Osteocyte (in vitro differentiated cells): ENCODE data around the gene COL27A1. TPM values are rescaled to one million over a fixed set of nuclear protein-coding genes. Genes with fewer than 3 reads are reported as not detected.

Experiments
- DNase-seq: peaks from one replicate; pipeline ENCODE4 v3.0.0; 2021; ENCODE audit warnings: mixed read lengths; ENCODE audit not compliant: unreplicated experiment; ENCODE audit errors: extremely low spot score
- H3K27ac Mint-ChIP-seq: one replicate; pipeline ENCODE4 v1.8.0; 2021; ENCODE audit warnings: mild to moderate bottlenecking, mixed read lengths; ENCODE audit not compliant: unreplicated experiment
- H3K27me3 Mint-ChIP-seq: one replicate; pipeline ENCODE4 v1.8.0; 2021; ENCODE audit warnings: mixed read lengths; ENCODE audit not compliant: unreplicated experiment
- H3K36me3 Mint-ChIP-seq: one replicate; pipeline ENCODE4 v1.8.0; 2021; ENCODE audit warnings: mixed read lengths; ENCODE audit not compliant: unreplicated experiment
- H3K4me1 Mint-ChIP-seq: one replicate; pipeline ENCODE4 v1.8.0; 2021; ENCODE audit warnings: mixed read lengths; ENCODE audit not compliant: unreplicated experiment
- H3K4me3 Mint-ChIP-seq: one replicate; pipeline ENCODE4 v1.8.0; 2021; ENCODE audit warnings: mild to moderate bottlenecking, moderate library complexity, mixed read lengths; ENCODE audit not compliant: unreplicated experiment
- H3K9me3 Mint-ChIP-seq: one replicate; pipeline ENCODE4 v1.8.0; 2021; ENCODE audit warnings: mixed read lengths; ENCODE audit not compliant: unreplicated experiment
- CTCF ChIP-seq: fragments of 200-600 bp; sonication (generic); IDR thresholded peaks from 2 replicates; pipeline ENCODE4 v1.5.0; 2021; ENCODE audit warnings: antibody characterized with exemption, mild to moderate bottlenecking, moderate library complexity
- total RNA-seq: library from RNA; stranded (reverse); gene quantifications from 2 replicates; pipeline ENCODE4 v1.2.1, GENCODE V29; 2021

COL27A1 gene
- total RNA-seq, 1 donor from 2014 or later = 44.4 TPM

GRCh38 chr9:114314256-114314867, 159.0 kb downstream of the COL27A1 start:
- Mint-ChIP-seq H3K4me1 (peaks cover 10% of the 10 kb centered on the region), H3K27ac (no peak overlapping the region), H3K36me3 (peaks cover 13% of the 10 kb centered on the region), H3K4me3 (no peak overlapping the region), H3K27me3 (peaks cover 4% of the 10 kb centered on the region), H3K9me3 (no peaks in the 10 kb centered on the region)
- DNase-seq = peak; percentile 59
- TF ChIP-seq CTCF = no peak

- Mint-ChIP-seq H3K27me3 (peaks cover 4% of the 10 kb centered on the region), H3K4me3 (no peak overlapping the region), H3K36me3 (peaks cover 13% of the 10 kb centered on the region), H3K4me1 (peaks cover 10% of the 10 kb centered on the region), H3K9me3 (no peaks in the 10 kb centered on the region), H3K27ac (no peak overlapping the region)
- DNase-seq = peak; percentile 62
- TF ChIP-seq CTCF = no peak
Measured at GRCh38 chr9:114314881-114315722, 159.8 kb downstream of the COL27A1 start.

GRCh38 chr9:114315723-114316363, 160.5 kb downstream of the COL27A1 start:
- H3K9me3 Mint-ChIP-seq = no peaks in the 10 kb centered on the region
- H3K27me3 Mint-ChIP-seq = peaks cover 4% of the 10 kb centered on the region
- peaks cover 10% of the 10 kb centered on the region for H3K4me1 Mint-ChIP-seq
- H3K36me3 Mint-ChIP-seq = peaks cover 7% of the 10 kb centered on the region
- no peak overlapping the region for H3K4me3 Mint-ChIP-seq
- H3K27ac Mint-ChIP-seq = no peak overlapping the region
- no peak for DNase-seq
- TF ChIP-seq CTCF = no peak

- no peak for TF ChIP-seq CTCF
- DNase-seq = peak; percentile 49
- H3K9me3 Mint-ChIP-seq = no peaks in the 10 kb centered on the region
- no peak overlapping the region for H3K4me3 Mint-ChIP-seq
- H3K27me3 Mint-ChIP-seq = peaks cover 4% of the 10 kb centered on the region
- peaks cover 10% of the 10 kb centered on the region for H3K4me1 Mint-ChIP-seq
- no peak overlapping the region for H3K27ac Mint-ChIP-seq
- H3K36me3 Mint-ChIP-seq = peaks cover 2% of the 10 kb centered on the region
Measured at GRCh38 chr9:114316605-114317230, 161.4 kb downstream of the COL27A1 start.
